Neuron (in vitro differentiated cells): ENCODE data around the gene PPARG.

ENCODE experiments used
- H2AFZ ChIP-seq: one replicate; pipeline ENCODE4 v1.6.1; 2013; ENCODE audit warnings: low read depth, mild to moderate bottlenecking, inconsistent platforms, low read length, moderate library complexity
- H3K27me3 ChIP-seq: one replicate; pipeline ENCODE4 v1.6.1; 2013; ENCODE audit warnings: low read length; ENCODE audit not compliant: insufficient read depth
- H3K36me3 ChIP-seq: one replicate; pipeline ENCODE4 v1.6.1; 2013; ENCODE audit warnings: low read length; ENCODE audit not compliant: insufficient read depth
- H3K4me1 ChIP-seq: one replicate; pipeline ENCODE4 v1.6.1; 2013; ENCODE audit warnings: low read length; ENCODE audit not compliant: insufficient read depth
- H3K4me3 ChIP-seq: 2 replicates; pipeline ENCODE4 v1.5.1; 2013; ENCODE audit warnings: mild to moderate bottlenecking, low read length, moderate library complexity
- H3K9me3 ChIP-seq: one replicate; pipeline ENCODE4 v1.6.1; 2013; ENCODE audit warnings: low read length

PPARG gene

GRCh38 chr3:12303993-12304392 lies 15.1 kb downstream of the PPARG start:
- Histone ChIP-seq H3K4me1 (no peaks in the 10 kb centered on the region), H3K9me3 (no peaks in the 10 kb centered on the region), H3K36me3 (no peaks in the 10 kb centered on the region), H3K4me3 (no peak overlapping the region), H2AFZ (no peak overlapping the region), H3K27me3 (peaks cover 6% of the 10 kb centered on the region)

GRCh38 chr3:12307136-12307535 lies 18.3 kb downstream of the PPARG start:
- H3K4me1 ChIP-seq: no peaks in the 10 kb centered on the region
- no peaks in the 10 kb centered on the region for H3K9me3 ChIP-seq

GRCh38 chr3:12308517-12308916 lies 19.6 kb downstream of the PPARG start:
- H3K4me3 ChIP-seq: no peak overlapping the region
- H3K36me3 ChIP-seq: no peaks in the 10 kb centered on the region
- H3K4me1 ChIP-seq: no peaks in the 10 kb centered on the region
- peaks cover 6% of the 10 kb centered on the region for H3K27me3 ChIP-seq
- H2AFZ ChIP-seq: no peak overlapping the region
- no peaks in the 10 kb centered on the region for H3K9me3 ChIP-seq

More at GRCh38 chr3:12307136-12307535, 18.3 kb downstream of the PPARG start:
- Histone ChIP-seq H3K36me3 (no peaks in the 10 kb centered on the region), H2AFZ (no peak overlapping the region), H3K4me3 (no peak overlapping the region), H3K27me3 (peaks cover 6% of the 10 kb centered on the region)

GRCh38 chr3:12309716-12310115 lies 20.8 kb downstream of the PPARG start:
- Histone ChIP-seq H3K9me3 (no peaks in the 10 kb centered on the region), H3K36me3 (no peaks in the 10 kb centered on the region), H3K4me1 (no peaks in the 10 kb centered on the region), H2AFZ (no peak overlapping the region), H3K27me3 (peaks cover 4% of the 10 kb centered on the region), H3K4me3 (no peak overlapping the region)

- peaks cover 8% of the 10 kb centered on the region for H3K27me3 ChIP-seq
- H3K4me3 ChIP-seq: no peak overlapping the region
- no peaks in the 10 kb centered on the region for H3K36me3 ChIP-seq
- H2AFZ ChIP-seq: no peak overlapping the region
- H3K9me3 ChIP-seq: no peaks in the 10 kb centered on the region
- no peaks in the 10 kb centered on the region for H3K4me1 ChIP-seq
Measured at GRCh38 chr3:12312010-12312409, 23.1 kb downstream of the PPARG start.

GRCh38 chr3:12313519-12313918 lies 24.6 kb downstream of the PPARG start:
- Histone ChIP-seq H3K36me3 (no peaks in the 10 kb centered on the region), H2AFZ (no peak overlapping the region), H3K4me3 (no peak overlapping the region), H3K4me1 (no peaks in the 10 kb centered on the region), H3K27me3 (peaks cover 8% of the 10 kb centered on the region), H3K9me3 (no peaks in the 10 kb centered on the region)

- no peaks in the 10 kb centered on the region for H3K36me3 ChIP-seq
- no peaks in the 10 kb centered on the region for H3K9me3 ChIP-seq
- peaks cover 8% of the 10 kb centered on the region for H3K27me3 ChIP-seq
- H2AFZ ChIP-seq: no peak overlapping the region
- no peak overlapping the region for H3K4me3 ChIP-seq
- no peaks in the 10 kb centered on the region for H3K4me1 ChIP-seq
Measured at GRCh38 chr3:12316253-12316652, 27.4 kb downstream of the PPARG start.

- Histone ChIP-seq H3K4me3 (no peak overlapping the region), H2AFZ (no peak overlapping the region), H3K4me1 (no peaks in the 10 kb centered on the region), H3K27me3 (peaks cover 8% of the 10 kb centered on the region), H3K9me3 (no peaks in the 10 kb centered on the region), H3K36me3 (no peaks in the 10 kb centered on the region)
Measured at GRCh38 chr3:12316729-12317351, 28.0 kb downstream of the PPARG start.

- H3K4me1 ChIP-seq: no peaks in the 10 kb centered on the region
- no peaks in the 10 kb centered on the region for H3K36me3 ChIP-seq
- no peak overlapping the region for H2AFZ ChIP-seq
- H3K9me3 ChIP-seq: no peaks in the 10 kb centered on the region
- H3K27me3 ChIP-seq: peaks cover 8% of the 10 kb centered on the region
- H3K4me3 ChIP-seq: no peak overlapping the region
Measured at GRCh38 chr3:12317914-12318313, 29.0 kb downstream of the PPARG start.

GRCh38 chr3:12318758-12319621 lies 30.1 kb downstream of the PPARG start:
- H3K9me3 ChIP-seq: no peaks in the 10 kb centered on the region
- no peak overlapping the region for H3K4me3 ChIP-seq
- no peaks in the 10 kb centered on the region for H3K36me3 ChIP-seq
- H3K4me1 ChIP-seq: no peaks in the 10 kb centered on the region
- no peak overlapping the region for H2AFZ ChIP-seq
- H3K27me3 ChIP-seq: peaks cover 8% of the 10 kb centered on the region

GRCh38 chr3:12321015-12321414 lies 32.1 kb downstream of the PPARG start:
- Histone ChIP-seq H3K4me3 (no peak overlapping the region), H3K9me3 (no peaks in the 10 kb centered on the region), H3K4me1 (no peaks in the 10 kb centered on the region), H2AFZ (no peak overlapping the region), H3K36me3 (no peaks in the 10 kb centered on the region), H3K27me3 (peaks cover 2% of the 10 kb centered on the region)

- H2AFZ ChIP-seq: no peak overlapping the region
- H3K36me3 ChIP-seq: no peaks in the 10 kb centered on the region
- no peaks in the 10 kb centered on the region for H3K4me1 ChIP-seq
- H3K9me3 ChIP-seq: no peaks in the 10 kb centered on the region
- no peaks in the 10 kb centered on the region for H3K27me3 ChIP-seq
- no peak overlapping the region for H3K4me3 ChIP-seq
Measured at GRCh38 chr3:12323237-12323636, 34.4 kb downstream of the PPARG start.

GRCh38 chr3:12325586-12326515 lies 37.0 kb downstream of the PPARG start:
- no peaks in the 10 kb centered on the region for H3K4me1 ChIP-seq
- H3K36me3 ChIP-seq: no peaks in the 10 kb centered on the region
- no peaks in the 10 kb centered on the region for H3K9me3 ChIP-seq
- no peak overlapping the region for H2AFZ ChIP-seq
- H3K4me3 ChIP-seq: no peak overlapping the region
- no peaks in the 10 kb centered on the region for H3K27me3 ChIP-seq
